HFF-Myc (cell line): Measurements from ENCODE around the gene CD7.
A peak's percentile ranks its signal among the peaks of the same experiment; 100 is the strongest.

Source experiments
- DNase-seq: peaks from one replicate; pipeline ENCODE4 v3.0.0-alpha.2; 2011; ENCODE audit warnings: low read depth; ENCODE audit errors: extremely low read depth
- H3K4me3 ChIP-seq: replicated peaks from 2 replicates; pipeline ENCODE4 v1.5.1; 2011; ENCODE audit warnings: low read depth, mild to moderate bottlenecking, control low read depth, low read length
- CTCF ChIP-seq: IDR thresholded peaks from 2 replicates; pipeline ENCODE4 v1.5.1; 2012; ENCODE audit warnings: mild to moderate bottlenecking, low read depth, low read length, control low read depth; ENCODE audit errors: missing control alignments

CD7 gene

GRCh38 chr17:82357394-82357793 lies 40.0 kb upstream of the CD7 start:
- no peak overlapping the region for H3K4me3 ChIP-seq
- no peak for DNase-seq
- TF ChIP-seq CTCF = no peak

GRCh38 chr17:82356845-82357355 lies 39.5 kb upstream of the CD7 start:
- DNase-seq = no peak
- TF ChIP-seq CTCF = no peak
- H3K4me3 ChIP-seq = no peak overlapping the region

- no peak for DNase-seq
- H3K4me3 ChIP-seq = no peak overlapping the region
- no peak for TF ChIP-seq CTCF
Observed at GRCh38 chr17:82355770-82356427, 38.5 kb upstream of the CD7 start.

GRCh38 chr17:82354804-82355308 lies 37.4 kb upstream of the CD7 start:
- no peak overlapping the region for H3K4me3 ChIP-seq
- no peak for DNase-seq
- no peak for TF ChIP-seq CTCF

- DNase-seq = no peak
- H3K4me3 ChIP-seq = no peak overlapping the region
- TF ChIP-seq CTCF = no peak
Observed at GRCh38 chr17:82353484-82353883, 36.1 kb upstream of the CD7 start.

GRCh38 chr17:82351713-82352488 lies 34.5 kb upstream of the CD7 start:
- DNase-seq = peak; percentile 75
- peak; percentile 89 for TF ChIP-seq CTCF
- no peak overlapping the region for H3K4me3 ChIP-seq
